GM12872 (cell line): ENCODE data around the gene TAOK3.
A peak's percentile ranks its signal among the peaks of the same experiment; 100 is the strongest.

Experiments used
- TF ChIP-seq, protein P1 (sequence below): IDR thresholded peaks from 3 replicates; pipeline ENCODE4 v1.5.1; 2011; ENCODE audit warnings: low read depth, mild to moderate bottlenecking, low read length, moderate library complexity; ENCODE audit not compliant: insufficient read depth

The TAOK3 gene

DNA sequence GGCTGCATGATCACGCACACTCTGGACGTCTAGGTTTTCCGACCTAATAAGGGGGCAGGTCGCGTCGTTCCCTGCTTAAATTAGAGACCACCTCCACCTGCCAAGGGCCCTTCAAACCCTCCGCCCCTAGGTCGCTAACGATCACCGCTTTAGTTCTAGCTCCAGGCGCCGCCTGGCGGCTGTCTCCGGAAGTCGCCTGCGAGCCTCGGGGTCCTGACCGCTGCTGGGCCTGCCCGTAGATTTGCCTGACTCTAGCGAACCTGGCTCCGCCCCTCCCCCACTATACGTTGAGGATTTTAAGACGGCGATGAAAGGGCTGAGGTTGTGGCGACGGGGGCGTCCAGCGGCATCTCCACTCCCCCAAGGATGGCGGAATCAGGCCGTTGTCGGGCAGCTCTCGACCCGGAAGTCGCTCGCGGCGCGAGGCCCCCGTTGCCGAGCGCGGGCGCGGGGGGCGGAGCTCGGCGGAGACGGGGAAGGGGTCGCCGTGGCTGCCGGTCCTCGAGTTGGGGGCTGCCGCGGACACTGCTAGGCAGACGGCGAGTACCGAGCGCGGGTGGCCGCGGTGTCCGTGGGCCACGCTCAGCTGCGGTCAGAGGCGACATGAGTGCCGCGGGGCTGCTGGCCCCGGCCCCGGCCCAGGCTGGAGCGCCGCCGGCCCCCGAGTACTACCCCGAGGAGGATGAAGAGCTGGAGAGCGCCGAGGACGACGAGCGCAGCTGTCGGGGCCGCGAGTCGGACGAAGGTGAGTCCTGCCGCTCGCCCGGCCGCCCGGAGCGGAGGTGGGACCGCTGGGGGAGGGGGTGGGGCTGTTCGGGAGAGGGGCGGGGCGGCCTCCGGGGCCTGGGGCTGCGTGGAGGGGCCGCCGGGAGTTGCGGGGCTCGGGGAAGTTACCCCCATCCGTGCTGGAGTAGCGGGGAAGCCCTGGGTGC, 3.6 kb upstream of the TAOK3 start, which contains the start of gene SUDS3:
Gene SUDS3, plus strand, starts transcription at position 467 of the 932 bp plus-strand sequence. Its CDS starts 137 bp downstream, at position 604.
- TF ChIP-seq, protein P1, sequence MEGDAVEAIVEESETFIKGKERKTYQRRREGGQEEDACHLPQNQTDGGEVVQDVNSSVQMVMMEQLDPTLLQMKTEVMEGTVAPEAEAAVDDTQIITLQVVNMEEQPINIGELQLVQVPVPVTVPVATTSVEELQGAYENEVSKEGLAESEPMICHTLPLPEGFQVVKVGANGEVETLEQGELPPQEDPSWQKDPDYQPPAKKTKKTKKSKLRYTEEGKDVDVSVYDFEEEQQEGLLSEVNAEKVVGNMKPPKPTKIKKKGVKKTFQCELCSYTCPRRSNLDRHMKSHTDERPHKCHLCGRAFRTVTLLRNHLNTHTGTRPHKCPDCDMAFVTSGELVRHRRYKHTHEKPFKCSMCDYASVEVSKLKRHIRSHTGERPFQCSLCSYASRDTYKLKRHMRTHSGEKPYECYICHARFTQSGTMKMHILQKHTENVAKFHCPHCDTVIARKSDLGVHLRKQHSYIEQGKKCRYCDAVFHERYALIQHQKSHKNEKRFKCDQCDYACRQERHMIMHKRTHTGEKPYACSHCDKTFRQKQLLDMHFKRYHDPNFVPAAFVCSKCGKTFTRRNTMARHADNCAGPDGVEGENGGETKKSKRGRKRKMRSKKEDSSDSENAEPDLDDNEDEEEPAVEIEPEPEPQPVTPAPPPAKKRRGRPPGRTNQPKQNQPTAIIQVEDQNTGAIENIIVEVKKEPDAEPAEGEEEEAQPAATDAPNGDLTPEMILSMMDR, result peak; percentile 98

DNA sequence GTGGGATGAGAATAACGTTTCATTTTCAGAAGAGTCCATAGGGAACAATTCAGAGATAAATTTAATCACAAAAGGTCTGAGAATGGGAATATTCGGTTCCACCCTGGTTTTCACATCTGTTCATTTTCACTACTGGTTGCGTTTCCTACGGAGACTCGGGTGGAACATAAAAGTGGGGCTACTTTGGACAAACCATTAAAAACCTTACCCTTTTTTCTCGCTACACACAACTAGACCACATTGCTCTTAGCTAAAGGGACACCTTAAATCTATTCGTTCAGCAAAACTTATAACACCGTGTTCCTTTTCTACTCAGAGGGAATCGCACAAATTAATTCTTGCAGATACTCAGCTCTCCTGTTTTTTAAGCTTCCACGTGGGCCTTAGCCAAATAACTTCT, 2.6 kb upstream of the TAOK3 start:
- TF ChIP-seq, protein P1, result no peak

DNA sequence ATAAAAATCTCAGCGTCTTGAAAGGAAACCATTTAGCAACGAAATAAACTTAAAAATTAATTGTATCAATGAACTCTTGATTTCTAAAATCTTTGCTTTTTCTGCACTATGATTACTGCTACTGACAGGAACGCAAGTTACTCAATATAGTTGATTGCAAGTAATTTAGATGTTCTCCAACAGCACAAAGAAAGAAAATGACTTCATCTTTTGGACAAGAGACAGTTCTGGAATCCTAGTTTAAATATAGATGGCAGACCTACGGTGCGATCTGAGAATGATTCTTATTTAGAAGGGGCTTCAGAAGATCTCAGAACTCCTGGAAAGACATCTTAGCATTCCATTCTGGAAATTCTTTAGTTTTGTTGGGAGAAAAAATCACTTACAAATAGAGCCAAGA, 2.2 kb upstream of the TAOK3 start:
- TF ChIP-seq, protein P1, result no peak

DNA sequence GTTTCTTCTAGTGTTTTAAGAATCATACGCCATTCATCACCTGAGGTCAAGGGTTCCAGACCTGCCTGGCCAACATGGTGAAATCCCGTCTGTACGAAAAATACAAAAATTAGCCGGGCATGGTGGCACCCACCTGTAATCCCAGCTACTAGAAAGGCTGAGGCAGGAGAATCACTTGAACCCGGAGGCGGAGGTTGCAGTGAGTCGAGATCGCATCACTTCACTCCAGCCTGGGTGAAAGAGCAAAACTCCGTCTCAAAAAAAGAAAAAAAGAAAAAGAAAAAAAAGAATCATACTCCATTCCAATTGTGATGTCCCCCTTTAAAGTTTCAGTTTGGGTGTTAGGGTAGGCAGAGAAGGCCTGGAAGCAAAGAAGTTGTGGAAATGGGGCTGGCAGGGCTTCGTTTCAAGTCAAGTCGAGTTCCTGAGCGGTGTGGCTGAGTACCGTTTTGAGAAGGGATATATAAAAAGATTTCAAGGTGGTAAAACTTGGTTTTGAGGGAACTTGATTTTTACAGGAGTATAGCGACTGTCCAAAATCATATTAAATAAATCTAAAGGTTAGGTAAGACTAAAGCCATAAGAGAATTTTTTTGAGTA, 1.5 kb upstream of the TAOK3 start:
- TF ChIP-seq, protein P1, result no peak

DNA sequence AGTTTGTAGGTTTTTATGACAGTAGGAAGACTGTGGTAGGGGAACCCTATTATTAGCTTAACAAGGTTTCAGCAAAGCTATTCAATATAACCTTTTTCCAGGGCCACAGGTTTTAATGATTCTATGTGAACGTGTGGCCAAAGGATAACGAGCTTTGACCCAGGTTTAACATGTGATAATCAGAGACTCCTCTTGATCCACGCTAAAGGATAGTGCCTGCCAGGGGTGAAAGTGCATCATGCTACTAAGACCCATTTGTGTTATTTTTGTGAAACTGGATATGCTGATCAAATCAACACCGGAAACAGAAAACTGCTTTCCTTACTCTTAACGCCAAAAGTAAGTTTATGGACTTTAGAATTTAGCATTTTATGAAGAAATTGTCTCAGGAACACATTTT, 909 bp upstream of the TAOK3 start:
- TF ChIP-seq, protein P1, result no peak

DNA sequence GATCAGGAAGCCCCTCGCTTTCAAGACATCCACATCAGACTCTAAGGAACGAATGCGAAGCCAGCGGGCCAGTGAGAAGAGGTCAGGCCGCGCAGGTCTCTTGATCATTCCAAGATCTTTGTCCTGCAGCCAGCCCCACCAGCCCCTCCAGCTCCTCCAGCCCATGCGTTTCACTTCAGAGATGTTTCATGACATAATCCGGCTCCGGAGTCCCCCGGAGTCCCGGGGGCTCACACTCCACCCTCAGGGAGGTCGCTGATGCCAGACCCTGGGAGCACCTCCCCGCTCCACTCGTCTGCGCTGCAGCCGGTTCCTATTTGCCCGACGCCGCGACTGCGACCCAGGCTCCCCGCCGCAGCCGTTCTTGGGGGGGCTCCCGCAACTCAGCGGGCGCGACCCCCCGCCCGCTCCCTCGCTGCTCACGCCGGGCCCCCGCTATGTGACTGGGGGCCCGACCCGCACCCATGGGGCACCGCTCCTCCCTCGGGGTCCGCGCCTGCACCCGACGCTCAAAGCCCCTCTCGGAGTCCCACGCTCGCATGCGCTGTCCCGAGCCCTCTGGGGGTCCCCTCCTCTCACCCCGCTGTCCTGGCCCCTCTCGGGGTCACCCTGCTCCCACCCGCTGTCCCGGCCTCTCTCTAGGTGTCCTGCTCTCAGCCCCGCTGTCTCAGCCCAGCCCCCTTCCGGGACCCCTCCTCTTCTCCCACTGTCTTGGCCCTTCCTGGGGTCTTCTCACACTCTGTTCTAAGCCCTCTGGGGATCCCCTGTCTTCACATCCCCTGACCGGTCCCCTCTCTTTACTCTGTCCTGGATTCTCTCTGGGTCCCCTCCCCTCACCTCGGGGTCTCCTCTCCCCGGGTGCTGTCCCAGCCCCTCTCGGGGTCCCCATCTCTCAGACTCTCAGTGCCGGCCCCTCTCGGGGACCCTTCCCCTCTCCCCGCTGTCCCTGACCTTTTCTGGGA, 1.1 kb downstream of the TAOK3 start:
- TF ChIP-seq, protein P1, result no peak
